ENCODE measurements around the gene CSNK2A1. TPM values are rescaled to one million over a fixed set of nuclear protein-coding genes. Genes with fewer than 3 reads are reported as not detected.

CSNK2A1 gene
- total and polyA plus RNA-seq, 2 donors (not counting 3 experiments of a cell fraction or from before 2014, with no cell fraction given) = 68.4 to 142 TPM

- no peaks in the 10 kb centered on the region for H3K4me1 ChIP-seq (ENCODE audit: control insufficient read depth, extremely low read depth, insufficient read depth, low read length)
- H3K79me2 ChIP-seq (ENCODE audit: control insufficient read depth, insufficient read depth, low read length) = no peaks in the 10 kb centered on the region
- H3K27ac ChIP-seq (ENCODE audit: insufficient read depth, low read depth, low read length) = no peak overlapping the region
- DNase-seq (ENCODE audit: low read depth, low spot score) = peak; percentile 76
- no peak overlapping the region for H2AFZ ChIP-seq (ENCODE audit: low read depth, low read length)
- dilution Hi-C loops (cut with MboI; ENCODE audit: extremely low pct_ligation_motif_present, low sequenced_read_pairs) (no loop called here), intact Hi-C loops (cut with micrococcal nuclease) (loop anchor here (1.0 to 2.0 kb wide), 3 partner anchors 48 to 77 kb away; no protein-coding TSS in a partner anchor)
- H3K9ac ChIP-seq (replicated peaks; ENCODE audit: extremely low read depth, insufficient read depth, low read length) = no peak overlapping the region
- no peak overlapping the region for H3K4me2 ChIP-seq (ENCODE audit: insufficient read depth, low read length)
- ChIA-PET CTCF (interaction anchor here (0.5 to 5.3 kb wide), 51 partner anchors 9 to 309 kb away, joined by 3 to 120 read pairs (median 5); partner anchors contain the start of genes NRSN2, SOX12 and TRIB3), POLR2A (no interaction called here)
- peak; percentile 91 for FAIRE-seq
- TF ChIP-seq CTCF (IDR thresholded peaks at IDR 0.05; ENCODE audit: extremely low read depth in 1 of 2, insufficient read depth in 1 of 2, low read depth in 1 of 2, low read length in 2 of 2) (peak; percentile 76 to 86), JUN (IDR thresholded peaks at IDR 0.05; ENCODE audit: borderline replicate concordance, insufficient read depth, insufficient read length, low read depth) (no peak)
- H4K20me1 ChIP-seq (replicated peaks; ENCODE audit: control insufficient read depth, extremely low read depth, insufficient read depth, low read length) = no peaks in the 10 kb centered on the region
- no peaks in the 10 kb centered on the region for H3K9me3 ChIP-seq (replicated peaks; ENCODE audit: control insufficient read depth, insufficient read depth, low read length)
- H3K9me1 ChIP-seq (replicated peaks; ENCODE audit: control insufficient read depth, extremely low read depth, insufficient read depth, low read length) = no peaks in the 10 kb centered on the region
- H3K4me3 ChIP-seq (replicated peaks in 1 of 3; ENCODE audit: insufficient read depth in 1 of 3, low read depth in 1 of 3, low read length in 3 of 3) = no peak overlapping the region
- no peaks in the 10 kb centered on the region for H3K27me3 ChIP-seq (ENCODE audit: control insufficient read depth in 2 of 2, insufficient read depth in 2 of 2, low read length in 2 of 2)
- BruUV-seq (replicated peaks) = no TSS peak
- H3K36me3 ChIP-seq (ENCODE audit: control insufficient read depth in 2 of 2, extremely low read depth in 1 of 2, insufficient read depth in 2 of 2, low read length in 2 of 2) = peaks cover 0 to 29% of the 10 kb centered on the region in 2 experiments
Observed at GRCh38 chr20:431012-431904, 112.3 kb downstream of the CSNK2A1 start.

Data from endothelial cell of umbilical vein (primary cell).